ENCODE results near the gene LRP1. TPM values are rescaled to one million over a fixed set of nuclear protein-coding genes. Genes with fewer than 3 reads are reported as not detected.

The LRP1 gene
- total RNA-seq, 1 donor from 2014 or later, result 24.5 TPM

- Histone ChIP-seq H3K36me3 (ENCODE audit: control insufficient read depth, insufficient read depth, low read length) (peaks cover 14% of the 10 kb centered on the region), H3K27me3 (ENCODE audit: control insufficient read depth, insufficient read depth, low read length) (peaks cover 9% of the 10 kb centered on the region), H3K4me3 (ENCODE audit: low read depth, low read length) (no peak overlapping the region)
- no peak for FAIRE-seq
- TF ChIP-seq, protein P1, sequence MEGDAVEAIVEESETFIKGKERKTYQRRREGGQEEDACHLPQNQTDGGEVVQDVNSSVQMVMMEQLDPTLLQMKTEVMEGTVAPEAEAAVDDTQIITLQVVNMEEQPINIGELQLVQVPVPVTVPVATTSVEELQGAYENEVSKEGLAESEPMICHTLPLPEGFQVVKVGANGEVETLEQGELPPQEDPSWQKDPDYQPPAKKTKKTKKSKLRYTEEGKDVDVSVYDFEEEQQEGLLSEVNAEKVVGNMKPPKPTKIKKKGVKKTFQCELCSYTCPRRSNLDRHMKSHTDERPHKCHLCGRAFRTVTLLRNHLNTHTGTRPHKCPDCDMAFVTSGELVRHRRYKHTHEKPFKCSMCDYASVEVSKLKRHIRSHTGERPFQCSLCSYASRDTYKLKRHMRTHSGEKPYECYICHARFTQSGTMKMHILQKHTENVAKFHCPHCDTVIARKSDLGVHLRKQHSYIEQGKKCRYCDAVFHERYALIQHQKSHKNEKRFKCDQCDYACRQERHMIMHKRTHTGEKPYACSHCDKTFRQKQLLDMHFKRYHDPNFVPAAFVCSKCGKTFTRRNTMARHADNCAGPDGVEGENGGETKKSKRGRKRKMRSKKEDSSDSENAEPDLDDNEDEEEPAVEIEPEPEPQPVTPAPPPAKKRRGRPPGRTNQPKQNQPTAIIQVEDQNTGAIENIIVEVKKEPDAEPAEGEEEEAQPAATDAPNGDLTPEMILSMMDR (IDR thresholded peaks at IDR 0.05; ENCODE audit: insufficient read depth, low read length, severe bottlenecking), result no peak
- DNase-seq (ENCODE audit: low read depth), result no peak
These were observed 84.4 kb downstream of the LRP1 start for GRCh38 chr12:57212701-57213057.

DNA sequence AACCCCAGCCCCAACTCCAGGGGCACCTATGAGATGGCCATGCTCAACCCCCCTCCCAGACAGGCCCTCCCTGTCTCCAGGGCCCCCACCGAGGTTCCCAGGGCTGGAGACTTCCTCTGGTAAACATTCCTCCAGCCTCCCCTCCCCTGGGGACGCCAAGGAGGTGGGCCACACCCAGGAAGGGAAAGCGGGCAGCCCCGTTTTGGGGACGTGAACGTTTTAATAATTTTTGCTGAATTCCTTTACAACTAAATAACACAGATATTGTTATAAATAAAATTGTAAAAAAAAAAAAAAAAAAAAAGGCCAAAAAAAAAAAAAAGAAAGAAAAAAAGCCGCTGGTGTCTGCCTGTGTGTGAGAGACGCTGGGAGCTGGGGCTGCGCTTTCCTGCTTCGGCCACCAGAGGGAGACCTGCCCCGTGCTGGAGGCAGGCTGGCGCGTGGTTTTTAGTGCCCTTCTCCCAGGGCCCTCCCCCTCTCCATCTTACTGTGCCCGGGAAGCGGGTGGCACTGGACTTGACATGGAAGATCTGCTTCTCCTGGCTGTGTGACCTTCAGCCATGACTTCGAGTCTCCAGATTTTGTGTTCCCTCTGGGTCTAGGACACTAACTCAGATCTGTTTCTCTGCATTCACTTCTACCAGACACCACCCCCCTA, 84.9 kb downstream of the LRP1 start:
- no peak for FAIRE-seq
- H3K36me3 ChIP-seq (ENCODE audit: control insufficient read depth, insufficient read depth, low read length), result peaks cover 14% of the 10 kb centered on the region
- peaks cover 14% of the 10 kb centered on the region for H3K27me3 ChIP-seq (ENCODE audit: control insufficient read depth, insufficient read depth, low read length)
- TF ChIP-seq, protein P1 (IDR thresholded peaks at IDR 0.05; ENCODE audit: insufficient read depth, low read length, severe bottlenecking), result peak; percentile 96
- DNase-seq (ENCODE audit: low read depth), result peak; percentile 64
- no peak overlapping the region for H3K4me3 ChIP-seq (ENCODE audit: low read depth, low read length)

DNA sequence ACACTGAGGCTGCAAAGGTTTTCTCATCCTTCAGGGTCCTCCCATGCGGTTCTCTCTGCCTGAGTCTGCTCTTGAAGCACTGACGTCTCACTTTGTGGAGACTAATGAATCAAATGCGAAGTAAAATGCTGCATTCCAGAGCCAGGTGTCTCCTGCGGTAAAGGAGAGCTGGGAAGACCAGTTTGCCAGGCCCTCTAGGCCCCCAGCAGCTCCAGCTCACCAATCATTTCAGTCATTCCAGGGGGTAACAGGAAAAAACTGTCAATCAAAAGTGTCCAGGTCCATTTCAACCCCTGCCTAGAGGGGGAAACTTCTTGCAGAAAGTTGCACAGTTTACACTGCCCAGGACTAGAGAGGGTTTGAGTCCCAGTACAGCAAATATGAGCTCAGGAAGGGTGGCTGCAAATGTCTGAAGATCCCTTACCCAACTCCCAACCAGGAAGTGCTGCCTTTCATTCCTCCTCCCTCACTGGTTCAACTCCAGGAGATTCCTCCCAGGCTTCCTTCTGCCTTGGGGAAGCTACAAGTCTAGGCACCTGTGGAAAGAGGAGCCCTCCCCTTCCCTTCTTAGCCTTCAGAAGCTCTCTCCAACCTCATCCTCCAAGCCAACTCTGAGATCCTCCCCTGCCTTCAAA, 85.6 kb downstream of the LRP1 start:
- no peak for FAIRE-seq
- Histone ChIP-seq H3K4me3 (ENCODE audit: low read depth, low read length) (no peak overlapping the region), H3K36me3 (ENCODE audit: control insufficient read depth, insufficient read depth, low read length) (peaks cover 11% of the 10 kb centered on the region), H3K27me3 (ENCODE audit: control insufficient read depth, insufficient read depth, low read length) (peaks cover 14% of the 10 kb centered on the region)
- DNase-seq (ENCODE audit: low read depth), result no peak
- TF ChIP-seq, protein P1 (IDR thresholded peaks at IDR 0.05; ENCODE audit: insufficient read depth, low read length, severe bottlenecking), result no peak

- FAIRE-seq (no peak), DNase-seq (ENCODE audit: low read depth) (peak; percentile 44)
- Histone ChIP-seq H3K4me3 (ENCODE audit: low read depth, low read length) (no peak overlapping the region), H3K36me3 (ENCODE audit: control insufficient read depth, insufficient read depth, low read length) (peaks cover 9% of the 10 kb centered on the region), H3K27me3 (ENCODE audit: control insufficient read depth, insufficient read depth, low read length) (peaks cover 19% of the 10 kb centered on the region)
- TF ChIP-seq, protein P1 (IDR thresholded peaks at IDR 0.05; ENCODE audit: insufficient read depth, low read length, severe bottlenecking), result peak; percentile 87
These were observed 86.1 kb downstream of the LRP1 start for GRCh38 chr12:57214398-57214781.

DNA sequence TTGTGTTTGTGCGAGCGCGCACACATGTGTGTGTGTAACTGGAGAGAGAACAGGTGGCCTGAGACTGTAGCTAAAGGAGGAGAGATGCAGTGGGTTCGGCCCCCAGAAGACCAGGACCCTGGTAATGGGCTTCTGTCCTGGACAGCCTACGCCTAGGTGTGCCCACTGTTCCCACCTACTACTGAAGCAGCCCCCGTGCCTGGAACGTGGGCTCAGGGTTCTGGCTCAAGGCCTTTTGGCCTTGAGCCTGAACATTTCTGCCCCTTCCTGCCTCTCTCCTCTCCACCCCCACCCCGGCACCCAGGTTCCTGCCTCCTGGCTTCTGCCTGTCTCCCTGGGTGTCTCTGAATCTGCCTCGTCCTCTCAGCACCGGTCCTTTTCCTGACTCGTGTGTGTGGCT, 86.8 kb downstream of the LRP1 start:
- FAIRE-seq (no peak), DNase-seq (ENCODE audit: low read depth) (no peak)
- Histone ChIP-seq H3K27me3 (ENCODE audit: control insufficient read depth, insufficient read depth, low read length) (peaks cover 25% of the 10 kb centered on the region), H3K36me3 (ENCODE audit: control insufficient read depth, insufficient read depth, low read length) (peaks cover 9% of the 10 kb centered on the region), H3K4me3 (ENCODE audit: low read depth, low read length) (no peak overlapping the region)
- TF ChIP-seq, protein P1 (IDR thresholded peaks at IDR 0.05; ENCODE audit: insufficient read depth, low read length, severe bottlenecking), result no peak

- DNase-seq (ENCODE audit: low read depth), result no peak
- Histone ChIP-seq H3K36me3 (ENCODE audit: control insufficient read depth, insufficient read depth, low read length) (peaks cover 9% of the 10 kb centered on the region), H3K4me3 (ENCODE audit: low read depth, low read length) (no peak overlapping the region), H3K27me3 (ENCODE audit: control insufficient read depth, insufficient read depth, low read length) (peaks cover 28% of the 10 kb centered on the region)
- TF ChIP-seq, protein P1 (IDR thresholded peaks at IDR 0.05; ENCODE audit: insufficient read depth, low read length, severe bottlenecking), result no peak
- no peak for FAIRE-seq
These were observed 87.4 kb downstream of the LRP1 start for GRCh38 chr12:57215668-57216013.

Measured in bronchial epithelial cell (primary cell).